GM19023 (cell line): ENCODE data around the gene CDKN2B-AS1.
A peak's percentile ranks its signal among the peaks of the same experiment; 100 is the strongest.
"Not testable (repeated sequence)": the region's sequence is repeated elsewhere in the genome, so short reads cannot be mapped to it uniquely, and the experiment has no call there.

Experiments
- ATAC-seq: cut with Tn5 transposase; IDR thresholded peaks from one replicate; pipeline ENCODE4 v1.9.1; 2021; ENCODE audit warnings: mild to moderate bottlenecking, moderate library complexity; ENCODE audit not compliant: unreplicated experiment

CDKN2B-AS1 gene

GRCh38 chr9:21994556-21995005 is at the start of gene CDKN2B-AS1:
Gene CDKN2B-AS1, plus strand, starts transcription at chr9:21994791.
- peak; percentile 41 for ATAC-seq

DNA sequence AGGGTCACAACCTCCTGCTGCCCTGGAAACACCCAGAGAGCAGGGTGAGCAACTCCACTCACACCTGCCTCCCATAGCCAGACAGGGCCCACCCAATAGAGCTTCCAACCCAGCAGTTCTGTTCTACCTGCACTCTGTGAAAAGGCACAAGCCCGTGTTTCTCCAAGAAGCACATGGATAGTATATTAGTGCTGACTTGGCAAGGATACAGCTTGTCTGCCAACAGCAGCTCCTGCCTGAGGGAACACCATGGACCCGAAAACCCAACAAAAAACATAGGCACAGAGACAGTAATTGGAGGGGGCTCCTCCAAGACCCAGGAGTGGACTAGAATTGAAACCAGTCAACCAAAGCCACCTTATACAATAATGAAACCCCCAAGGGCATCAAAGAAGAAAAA is 49.0 kb upstream of the CDKN2B-AS1 start:
- ATAC-seq = no peak

DNA sequence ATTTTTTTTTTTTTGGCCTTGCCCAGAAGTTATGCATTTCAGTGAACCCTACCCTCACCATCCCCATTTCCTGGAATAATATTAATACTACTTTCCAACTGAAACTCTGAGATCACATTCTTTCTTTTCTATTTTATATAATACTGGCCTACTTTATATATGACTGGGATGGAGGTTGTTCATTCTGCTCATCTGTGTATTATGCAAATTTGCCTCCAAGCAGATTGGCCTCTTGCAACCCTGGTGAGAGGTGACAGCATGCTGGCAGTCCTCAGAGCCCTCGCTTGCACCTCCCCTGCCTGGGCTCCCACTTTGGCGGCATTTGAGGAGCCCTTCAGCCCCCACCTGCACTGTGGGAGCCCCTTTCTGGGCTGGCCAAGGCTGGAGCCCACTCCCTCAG is 35.8 kb upstream of the CDKN2B-AS1 start:
- ATAC-seq = no peak

DNA sequence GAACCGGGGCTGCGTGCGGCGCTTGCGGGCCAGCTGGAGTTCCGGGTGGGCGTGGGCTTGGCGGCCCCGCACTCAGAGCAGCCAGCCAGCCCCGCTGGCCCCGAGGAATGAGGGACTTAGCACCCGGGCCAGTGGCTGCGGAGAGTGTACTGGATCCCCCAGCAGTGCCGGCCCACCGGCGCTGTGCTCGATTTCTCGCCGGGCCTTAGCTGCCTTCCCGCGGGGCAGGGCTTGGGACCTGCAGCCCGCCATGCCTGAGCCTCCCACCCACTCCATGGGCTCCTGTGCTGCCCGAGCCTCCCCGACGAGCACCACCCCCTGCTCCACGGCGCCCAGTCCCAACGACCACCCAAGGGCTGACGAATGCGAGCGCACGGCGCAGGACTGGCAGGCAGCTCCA is 35.3 kb upstream of the CDKN2B-AS1 start:
- not testable (repeated sequence) for ATAC-seq

DNA sequence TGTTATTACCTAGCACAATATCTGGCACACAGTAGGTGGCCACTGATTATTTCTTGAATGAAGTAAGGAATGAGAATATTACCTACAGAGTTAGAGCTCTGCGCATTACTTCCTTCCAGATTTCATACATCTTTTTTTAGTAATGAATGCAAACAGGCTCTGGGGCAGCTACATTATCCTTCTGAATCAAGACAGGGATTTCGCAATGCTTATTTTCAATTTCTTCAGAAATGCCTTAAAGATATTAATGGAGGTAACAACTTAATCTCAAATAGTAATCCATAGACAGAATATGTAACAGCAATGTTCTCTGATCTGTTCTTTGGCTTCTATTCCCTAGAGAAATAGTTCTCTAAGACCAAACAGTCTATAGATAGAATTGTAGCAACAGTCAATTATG is 33.0 kb upstream of the CDKN2B-AS1 start:
- no peak for ATAC-seq

DNA sequence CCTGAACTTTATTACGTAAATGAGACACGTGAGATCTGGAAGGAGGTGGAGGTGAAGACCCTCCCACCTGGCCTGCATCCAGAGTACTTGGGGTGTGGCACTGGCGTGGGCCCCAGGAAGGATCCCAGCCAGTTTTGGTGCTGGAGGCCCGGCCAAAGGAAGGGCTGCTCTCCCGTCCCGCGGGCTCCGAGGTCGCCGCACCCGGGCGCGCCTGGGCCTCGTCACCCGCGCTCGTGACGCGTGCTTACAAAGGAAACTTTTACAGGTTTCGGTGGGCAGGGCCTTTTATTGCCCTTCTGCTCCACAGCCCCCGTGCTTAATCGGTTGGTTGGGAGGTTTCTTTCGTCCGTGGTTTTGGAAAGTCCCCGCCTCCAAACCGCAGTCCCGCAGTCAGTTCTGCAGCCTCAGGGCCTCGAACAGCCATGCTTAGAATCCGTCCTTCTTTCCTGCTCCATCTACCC is 29.6 kb upstream of the CDKN2B-AS1 start:
- peak; percentile 55 for ATAC-seq

DNA sequence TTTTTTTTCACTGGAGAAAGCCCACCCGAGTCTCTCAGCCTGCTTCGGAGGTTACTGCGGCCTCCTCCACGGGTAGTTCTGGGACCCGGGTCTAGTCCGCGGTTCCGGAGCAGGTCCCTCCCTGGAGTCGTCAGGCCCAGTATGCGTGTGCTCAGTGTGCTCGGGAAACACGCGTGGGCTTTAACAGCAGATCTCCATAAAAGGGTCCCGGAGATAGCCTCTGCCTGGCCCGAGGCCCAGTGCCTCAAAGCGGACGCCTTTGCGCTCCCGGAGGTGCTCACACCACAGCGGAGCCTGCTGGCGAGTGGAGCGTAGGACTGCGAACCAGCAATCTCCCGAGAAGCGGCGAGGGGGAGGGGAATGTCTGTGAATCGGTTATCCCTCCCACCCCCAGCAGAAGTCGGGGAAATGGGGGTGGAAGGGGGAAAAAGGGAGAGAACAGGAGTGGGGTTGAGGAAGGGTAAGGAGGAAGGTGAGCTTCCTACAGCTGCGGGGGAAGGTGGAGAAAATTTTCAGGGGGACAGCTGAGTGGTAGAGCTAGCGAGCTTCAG is 29.1 kb upstream of the CDKN2B-AS1 start:
- peak; percentile 90 for ATAC-seq

- no peak for ATAC-seq
Measured at GRCh38 chr9:21966140-21966851, 28.3 kb upstream of the CDKN2B-AS1 start.

GRCh38 chr9:21967169-21967568 is 27.4 kb upstream of the CDKN2B-AS1 start:
- ATAC-seq = no peak

- ATAC-seq = no peak
Measured at GRCh38 chr9:21967702-21968101, 26.9 kb upstream of the CDKN2B-AS1 start.

- no peak for ATAC-seq
Measured at GRCh38 chr9:21968331-21969010, 26.1 kb upstream of the CDKN2B-AS1 start.

DNA sequence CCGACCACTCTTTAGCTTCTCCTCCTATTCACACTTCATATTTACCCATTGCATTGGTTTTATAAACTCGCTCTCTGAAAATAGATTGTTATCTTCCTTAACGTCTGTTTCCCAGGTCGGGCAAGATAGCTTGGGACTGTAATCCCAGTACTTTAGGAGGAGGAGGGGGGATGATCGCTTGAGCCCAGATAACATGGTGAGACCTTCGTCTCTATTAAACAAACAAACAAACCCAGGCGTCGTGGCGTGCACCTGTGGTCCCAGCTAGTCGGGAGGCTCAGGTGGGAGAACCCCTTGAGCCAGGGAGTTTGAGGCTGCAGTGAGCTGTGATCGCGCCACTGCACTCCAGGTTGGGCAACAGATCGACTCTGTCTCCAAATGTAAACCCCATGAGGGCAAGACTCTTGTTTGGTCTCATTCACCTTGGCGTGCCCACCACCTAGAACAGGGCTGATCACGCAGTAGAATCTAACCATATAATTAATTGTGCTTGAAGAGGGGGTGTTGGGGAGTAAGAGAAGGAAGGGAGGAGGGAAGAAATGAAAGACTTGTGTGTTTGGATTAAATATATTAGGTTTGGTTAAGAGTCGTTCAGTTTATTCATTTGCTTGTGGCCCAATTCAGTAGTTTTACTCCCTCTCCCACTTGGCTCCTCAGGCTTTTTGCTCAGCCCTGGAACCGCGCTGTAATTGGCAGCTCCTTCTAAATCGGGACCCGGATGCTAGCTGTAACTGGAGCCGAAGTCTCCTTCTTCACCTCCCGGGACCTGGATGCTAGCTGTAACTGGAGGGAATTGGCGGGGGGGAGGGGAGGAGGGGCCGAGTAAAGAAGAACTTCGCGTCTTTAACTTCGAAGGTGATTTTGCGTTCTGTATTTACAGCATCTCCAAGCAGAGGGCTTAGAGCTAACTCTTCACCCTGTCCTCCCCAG is 25.3 kb upstream of the CDKN2B-AS1 start:
- ATAC-seq = no peak

DNA sequence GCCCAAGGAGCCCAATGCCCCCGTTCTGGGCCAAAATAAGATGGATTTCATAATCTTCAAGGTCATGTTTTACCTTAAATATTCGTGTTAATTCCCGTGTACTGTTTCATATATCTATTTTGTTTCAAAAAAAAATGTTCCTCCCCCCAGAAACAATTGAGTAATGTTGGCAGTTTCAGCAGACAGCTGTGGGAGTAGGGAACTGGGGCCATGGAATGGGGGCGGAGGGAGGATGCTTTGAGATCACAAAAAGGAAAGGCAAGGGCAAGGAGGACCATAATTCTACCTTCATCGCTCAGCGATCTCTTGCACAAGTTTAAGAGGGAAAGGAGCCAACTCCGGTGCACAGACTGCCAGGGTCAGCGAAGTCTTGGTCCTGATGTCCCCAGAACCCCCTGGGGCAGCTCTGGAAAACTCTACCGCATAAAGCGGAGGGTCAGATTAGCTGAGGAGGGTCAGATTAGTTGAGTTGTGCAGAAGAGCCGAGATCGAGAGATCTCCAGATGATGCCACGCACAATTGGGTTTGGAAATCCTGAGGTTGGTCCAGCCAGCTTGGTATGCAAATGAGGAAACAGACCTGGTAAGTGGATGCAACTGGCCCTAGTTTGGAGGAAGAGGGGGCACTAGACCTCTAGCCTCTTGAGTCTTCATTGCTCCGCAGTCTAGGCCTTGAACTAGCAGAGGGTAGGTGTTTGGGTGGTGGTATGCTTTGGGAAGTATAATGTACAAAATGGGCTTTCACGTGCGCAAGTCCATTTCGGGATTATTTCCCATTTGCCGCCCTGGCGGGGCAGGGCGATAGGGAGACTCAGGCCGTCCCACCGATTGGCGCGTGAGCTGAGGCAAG is 24.4 kb upstream of the CDKN2B-AS1 start:
- ATAC-seq = no peak

DNA sequence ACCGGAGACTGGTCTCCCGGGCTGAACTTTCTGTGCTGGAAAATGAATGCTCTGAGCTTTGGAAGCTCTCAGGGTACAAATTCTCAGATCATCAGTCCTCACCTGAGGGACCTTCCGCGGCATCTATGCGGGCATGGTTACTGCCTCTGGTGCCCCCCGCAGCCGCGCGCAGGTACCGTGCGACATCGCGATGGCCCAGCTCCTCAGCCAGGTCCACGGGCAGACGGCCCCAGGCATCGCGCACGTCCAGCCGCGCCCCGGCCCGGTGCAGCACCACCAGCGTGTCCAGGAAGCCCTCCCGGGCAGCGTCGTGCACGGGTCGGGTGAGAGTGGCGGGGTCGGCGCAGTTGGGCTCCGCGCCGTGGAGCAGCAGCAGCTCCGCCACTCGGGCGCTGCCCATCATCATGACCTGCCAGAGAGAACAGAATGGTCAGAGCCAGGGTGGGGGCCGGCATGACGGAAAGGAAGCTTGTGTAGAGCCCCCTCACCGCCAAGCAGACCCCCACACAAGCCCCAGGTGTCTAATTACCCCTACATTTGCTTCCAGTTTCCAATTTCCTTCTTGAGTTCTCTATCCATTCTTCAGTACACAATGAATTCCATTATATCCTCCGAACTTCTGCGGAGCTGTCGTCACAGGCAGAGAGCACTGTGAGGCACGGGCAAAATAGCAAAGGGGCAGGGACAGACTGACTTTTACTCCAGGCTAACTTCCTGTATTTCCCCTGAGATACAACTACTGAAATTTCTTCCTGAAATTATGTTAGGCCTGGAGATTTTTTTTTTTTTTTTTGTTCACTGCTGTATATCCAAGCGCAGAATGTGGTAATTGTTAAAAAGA is 23.6 kb upstream of the CDKN2B-AS1 start:
- no peak for ATAC-seq

DNA sequence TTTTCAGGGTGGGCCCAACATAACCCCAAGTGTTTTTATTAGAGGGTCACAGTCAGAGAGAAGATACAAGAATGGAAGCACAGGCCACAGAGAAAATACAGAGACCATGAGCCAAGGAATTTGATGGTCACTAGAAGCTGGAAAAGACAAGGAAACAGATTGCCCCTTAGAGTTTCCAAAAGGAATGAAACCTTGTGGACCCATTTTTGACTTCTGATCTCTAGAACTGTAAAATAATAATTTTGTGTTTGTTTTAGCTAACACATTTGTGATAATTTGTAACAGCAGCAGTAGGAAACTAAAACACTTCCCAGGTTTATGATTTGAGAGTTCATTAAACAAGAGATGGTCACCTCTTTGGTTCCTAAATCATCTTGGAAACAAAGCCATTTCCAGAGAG is 22.2 kb upstream of the CDKN2B-AS1 start:
- ATAC-seq = no peak

GRCh38 chr9:21974343-21974721 is 20.3 kb upstream of the CDKN2B-AS1 start:
- peak; percentile 3 for ATAC-seq

DNA sequence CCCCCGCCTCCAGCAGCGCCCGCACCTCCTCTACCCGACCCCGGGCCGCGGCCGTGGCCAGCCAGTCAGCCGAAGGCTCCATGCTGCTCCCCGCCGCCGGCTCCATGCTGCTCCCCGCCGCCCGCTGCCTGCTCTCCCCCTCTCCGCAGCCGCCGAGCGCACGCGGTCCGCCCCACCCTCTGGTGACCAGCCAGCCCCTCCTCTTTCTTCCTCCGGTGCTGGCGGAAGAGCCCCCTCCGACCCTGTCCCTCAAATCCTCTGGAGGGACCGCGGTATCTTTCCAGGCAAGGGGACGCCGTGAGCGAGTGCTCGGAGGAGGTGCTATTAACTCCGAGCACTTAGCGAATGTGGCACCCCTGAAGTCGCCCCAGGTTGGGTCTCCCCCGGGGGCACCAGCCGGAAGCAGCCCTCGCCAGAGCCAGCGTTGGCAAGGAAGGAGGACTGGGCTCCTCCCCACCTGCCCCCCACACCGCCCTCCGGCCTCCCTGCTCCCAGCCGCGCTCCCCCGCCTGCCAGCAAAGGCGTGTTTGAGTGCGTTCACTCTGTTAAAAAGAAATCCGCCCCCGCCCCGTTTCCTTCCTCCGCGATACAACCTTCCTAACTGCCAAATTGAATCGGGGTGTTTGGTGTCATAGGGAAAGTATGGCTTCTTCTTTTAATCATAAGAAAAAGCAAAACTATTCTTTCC is 19.7 kb upstream of the CDKN2B-AS1 start:
- ATAC-seq = peak; percentile 69

- ATAC-seq = no peak
Measured at GRCh38 chr9:21976334-21976875, 18.2 kb upstream of the CDKN2B-AS1 start.
